CD4-positive, alpha-beta T cell (primary cell): Measurements from ENCODE around the gene FNDC7. TPM values are rescaled to one million over a fixed set of nuclear protein-coding genes. Genes with fewer than 3 reads are reported as not detected.

Source experiments
- ATAC-seq: fragments of 200-7000 bp; cut with Tn5 transposase; one replicate; pipeline ENCODE4 v1.10.0; 2022; ENCODE audit warnings: mild to moderate bottlenecking; ENCODE audit not compliant: poor library complexity
- CTCF ChIA-PET: fragments of 350-600 bp; sonication (Branson Sonifier 250); formaldehyde crosslinking; loops from one replicate; lab custom pipeline; 2021; ENCODE audit warnings: antibody characterized with exemption, inconsistent platforms; lab: Charles Lee
- POLR2A ChIA-PET: fragments of 350-600 bp; sonication (Branson Sonifier 250); formaldehyde crosslinking; loops from one replicate; lab custom pipeline; 2021; ENCODE audit warnings: antibody characterized with exemption, inconsistent platforms; lab: Charles Lee
- DNase-seq, 14 experiments: peaks; one replicate each; pipeline ENCODE4 v3.0.0-alpha.2; 2013 to 2020; ENCODE audit warnings: mixed read lengths in 2 of 14
- H3K27ac ChIP-seq, 2 donors: one replicate each; pipeline versions ENCODE4 v1.5.1 to v1.7.0; 2013; ENCODE audit warnings: low read length in 2 of 2, low read depth in 1 of 2, mild to moderate bottlenecking in 1 of 2
- H3K27me3 ChIP-seq, 2 experiments: 1 replicate in 1 of 2; 2 replicates in 1 of 2; pipeline versions ENCODE4 v1.6.1 to v1.7.0; 2013; ENCODE audit warnings: low read length in 2 of 2, control low read depth in 1 of 2, mild to moderate bottlenecking in 1 of 2, moderate library complexity in 1 of 2; ENCODE audit not compliant: insufficient read depth in 2 of 2, control insufficient read depth in 1 of 2
- H3K36me3 ChIP-seq: one replicate; pipeline ENCODE4 v1.6.1; 2013; ENCODE audit warnings: low read length, control low read depth; ENCODE audit not compliant: insufficient read depth
- H3K4me1 ChIP-seq: one replicate; pipeline ENCODE4 v1.6.1; 2013; ENCODE audit warnings: low read length, control low read depth; ENCODE audit not compliant: insufficient read depth
- H3K4me3 ChIP-seq: one replicate; pipeline ENCODE4 v1.5.1; 2013; ENCODE audit warnings: mild to moderate bottlenecking, low read length, moderate library complexity
- H3K9me3 ChIP-seq, 2 experiments: 1 replicate in 1 of 2; 2 replicates in 1 of 2; pipeline versions ENCODE4 v1.6.1 to v1.7.0; 2013; ENCODE audit warnings: low read length in 2 of 2, mild to moderate bottlenecking in 2 of 2, control low read depth in 1 of 2, moderate library complexity in 1 of 2; ENCODE audit not compliant: control insufficient read depth in 1 of 2, insufficient read depth in 1 of 2
- H3K27ac Mint-ChIP-seq: one replicate; pipeline ENCODE4 v1.8.0; 2020; ENCODE audit warnings: mixed read lengths
- H3K27me3 Mint-ChIP-seq: one replicate; pipeline ENCODE4 v1.8.0; 2021; ENCODE audit warnings: mixed read lengths
- H3K36me3 Mint-ChIP-seq: one replicate; pipeline ENCODE4 v1.8.0; 2021; ENCODE audit warnings: low read depth, mixed read lengths
- H3K4me1 Mint-ChIP-seq: one replicate; pipeline ENCODE4 v1.8.0; 2021; ENCODE audit warnings: low read depth, mixed read lengths
- H3K4me3 Mint-ChIP-seq: one replicate; pipeline ENCODE4 v1.8.0; 2020; ENCODE audit warnings: mild to moderate bottlenecking, mixed read lengths
- H3K9me3 Mint-ChIP-seq: one replicate; pipeline ENCODE4 v1.8.0; 2020; ENCODE audit warnings: mixed read lengths
- CTCF ChIP-seq: fragments of 200-600 bp; IDR thresholded peaks from one replicate; pipeline ENCODE4 v1.8.0; 2022; ENCODE audit warnings: antibody characterized with exemption, mild to moderate bottlenecking
- intact Hi-C, 2 experiments: fragments of 100-400 bp; cut with DNase I in 1 of 2; cut with micrococcal nuclease in 1 of 2; formaldehyde crosslinking; loops; one replicate each; pipeline versions ENCODE4 v1.15.1 to v1.9.0; 2023 to 2025; cut with DNase I, micrococcal nuclease
- total RNA-seq, 174 experiments: library from RNA in 2 of 174; stranded (reverse) in 2 of 174; gene quantifications; one replicate each; pipeline ENCODE4 v1.2.3 and lab custom pipeline; 2021 to 2026

Gene FNDC7
- total RNA-seq, 2 experiments from 2014 or later, result 0.19 to 0.42 TPM

- Histone ChIP-seq H3K27me3 (no peaks in the 10 kb centered on the region), H3K36me3 (no peaks in the 10 kb centered on the region), H3K27ac (no peak overlapping the region), H3K9me3 (no peaks in the 10 kb centered on the region), H3K4me3 (no peak overlapping the region), H3K4me1 (no peaks in the 10 kb centered on the region)
- peaks cover 3% of the 10 kb centered on the region for H3K27me3 Mint-ChIP-seq
- CTCF ChIA-PET, result interaction anchor here (1.2 kb wide), 1 partner anchor 12 kb away, joined by 4 read pairs; no protein-coding TSS in a partner anchor
- H3K4me1 Mint-ChIP-seq, result no peaks in the 10 kb centered on the region
- intact Hi-C loops, result no loop called here
- no peaks in the 10 kb centered on the region for H3K36me3 Mint-ChIP-seq
- H3K9me3 Mint-ChIP-seq, result no peaks in the 10 kb centered on the region
- DNase-seq (no peak), ATAC-seq (no peak)
- no peak overlapping the region for H3K4me3 Mint-ChIP-seq
- POLR2A ChIA-PET, result no interaction called here
- TF ChIP-seq CTCF, result no peak
- H3K27ac Mint-ChIP-seq, result no peak overlapping the region
These were observed 16.8 kb downstream of the FNDC7 start for GRCh38 chr1:108729481-108729880.

GRCh38 chr1:108732398-108732797 lies 19.7 kb downstream of the FNDC7 start:
- intact Hi-C loops, result no loop called here
- no peak overlapping the region for H3K4me3 Mint-ChIP-seq
- no peak for ATAC-seq

GRCh38 chr1:108734171-108734865 lies 21.6 kb downstream of the FNDC7 start:
- H3K27me3 ChIP-seq, result no peaks in the 10 kb centered on the region
- Mint-ChIP-seq H3K27me3 (peaks cover 7% of the 10 kb centered on the region), H3K9me3 (no peaks in the 10 kb centered on the region), H3K36me3 (no peaks in the 10 kb centered on the region), H3K4me3 (no peak overlapping the region), H3K27ac (no peak overlapping the region), H3K4me1 (no peaks in the 10 kb centered on the region)
- intact Hi-C loops, result no loop called here
- H3K4me3 ChIP-seq, result no peak overlapping the region
- no peaks in the 10 kb centered on the region for H3K36me3 ChIP-seq
- no peak for ATAC-seq
- no peaks in the 10 kb centered on the region for H3K9me3 ChIP-seq
- no peak for TF ChIP-seq CTCF
- H3K4me1 ChIP-seq, result no peaks in the 10 kb centered on the region
- CTCF ChIA-PET, result interaction anchor here (0.7 kb wide), 1 partner anchor 41 kb away, joined by 4 read pairs; no protein-coding TSS in a partner anchor
- DNase-seq, result no peak
- POLR2A ChIA-PET, result no interaction called here
- H3K27ac ChIP-seq, result no peak overlapping the region

More at GRCh38 chr1:108732398-108732797, 19.7 kb downstream of the FNDC7 start:
- no peaks in the 10 kb centered on the region for H3K9me3 Mint-ChIP-seq
- H3K36me3 Mint-ChIP-seq, result no peaks in the 10 kb centered on the region
- H3K9me3 ChIP-seq, result no peaks in the 10 kb centered on the region
- H3K36me3 ChIP-seq, result no peaks in the 10 kb centered on the region
- H3K4me3 ChIP-seq, result no peak overlapping the region
- H3K4me1 ChIP-seq, result no peaks in the 10 kb centered on the region
- no peaks in the 10 kb centered on the region for H3K27me3 ChIP-seq
- ChIA-PET POLR2A (no interaction called here), CTCF (no interaction called here)
- DNase-seq, result no peak
- peaks cover 7% of the 10 kb centered on the region for H3K27me3 Mint-ChIP-seq
- TF ChIP-seq CTCF, result no peak
- no peak overlapping the region for H3K27ac ChIP-seq
- H3K27ac Mint-ChIP-seq, result no peak overlapping the region
- no peaks in the 10 kb centered on the region for H3K4me1 Mint-ChIP-seq
